ENCODE data around the gene HRH3. TPM values are rescaled to one million over a fixed set of nuclear protein-coding genes. Genes with fewer than 3 reads are reported as not detected.

Gene HRH3
- total RNA-seq, 4 donors from 2014 or later, result not detected

DNA sequence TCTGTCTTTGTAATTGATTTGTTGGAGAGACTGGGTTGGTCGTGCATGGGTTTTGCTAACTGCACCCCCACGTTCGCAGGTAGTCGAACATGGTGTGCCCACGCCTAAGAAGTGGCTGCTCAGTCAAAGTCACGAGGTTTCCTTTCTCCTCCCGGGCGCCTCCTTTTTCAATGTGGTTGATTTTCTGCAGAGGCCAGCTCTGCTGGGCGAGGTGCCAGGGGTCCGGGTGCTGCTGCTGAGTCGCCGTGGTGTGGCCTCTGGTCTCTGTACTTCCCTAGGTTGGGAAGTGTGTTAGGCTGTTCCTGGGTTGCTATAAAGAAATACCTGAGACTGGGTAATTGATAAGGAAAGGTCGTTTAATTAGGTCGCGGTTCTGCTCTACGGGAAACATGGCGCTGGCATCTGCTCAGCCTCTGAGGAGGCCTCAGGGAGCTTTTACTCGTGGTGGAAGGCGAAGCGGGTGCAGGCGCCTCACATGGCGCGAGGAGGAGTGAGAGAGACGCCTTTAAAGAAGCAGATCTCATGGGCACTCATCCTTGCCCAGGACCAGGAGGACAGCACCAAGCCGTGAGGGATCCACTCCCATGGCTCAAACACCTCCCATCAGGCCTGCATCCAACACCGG, 32.4 kb upstream of the HRH3 start:
- H3K4me3 ChIP-seq, result no peak overlapping the region
- no peak overlapping the region for H3K27ac ChIP-seq
- H3K9me3 ChIP-seq, result no peaks in the 10 kb centered on the region
- WGBS, result 88% methylated on average over 26 of the region's 26 CpGs
- no peak for DNase-seq (ENCODE audit: low spot score in 2 of 2)
- no peaks in the 10 kb centered on the region for H3K27me3 ChIP-seq
- TF ChIP-seq POLR2AphosphoS5 (IDR thresholded peaks at IDR 0.05), result no peak
- TF ChIP-seq CTCF (IDR thresholded peaks at IDR 0.05), result no peak
- no peak for TF ChIP-seq POLR2A (IDR thresholded peaks at IDR 0.05)
- no peak for TF ChIP-seq EP300 (IDR thresholded peaks at IDR 0.05)
- peaks cover 17% of the 10 kb centered on the region for H3K4me1 ChIP-seq
- H3K36me3 ChIP-seq, result peaks cover 15% of the 10 kb centered on the region

DNA sequence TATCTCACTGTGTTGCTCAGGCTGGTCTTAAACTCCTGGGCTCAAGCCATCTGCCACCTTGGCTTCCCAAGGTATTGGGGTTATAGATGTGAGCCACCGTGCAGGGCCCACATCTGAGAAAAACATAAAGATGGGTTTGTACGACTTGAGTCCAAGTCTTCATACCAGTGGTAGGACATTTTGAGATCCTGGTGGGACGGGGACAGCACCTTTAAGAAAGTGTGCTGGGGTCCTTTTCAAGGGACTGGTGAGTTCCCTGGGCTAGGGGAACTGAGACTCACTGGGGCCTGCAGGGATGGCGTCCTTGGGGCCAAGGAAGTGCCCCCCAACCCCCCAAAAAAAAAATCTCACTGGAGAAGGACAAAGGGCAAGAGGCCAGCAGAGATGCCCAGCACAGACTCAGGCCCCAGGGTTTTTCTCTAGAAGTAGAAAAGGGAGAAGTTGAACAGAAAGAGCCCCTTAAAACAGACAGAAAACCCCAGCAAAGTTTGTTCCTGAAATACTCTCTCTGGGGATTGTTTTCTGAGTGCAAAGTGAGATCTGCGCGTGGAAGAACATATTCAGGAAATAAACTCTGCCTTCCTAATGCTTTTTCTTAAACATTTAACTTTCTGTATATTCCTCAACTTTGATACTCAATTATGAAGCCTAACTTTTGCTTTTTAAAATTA, 28.9 kb upstream of the HRH3 start:
- Histone ChIP-seq H3K4me3 (no peak overlapping the region), H3K27ac (no peak overlapping the region), H3K27me3 (no peaks in the 10 kb centered on the region), H3K36me3 (no peaks in the 10 kb centered on the region), H3K4me1 (peaks cover 39% of the 10 kb centered on the region), H3K9me3 (no peaks in the 10 kb centered on the region)
- no peak for DNase-seq (ENCODE audit: low spot score in 2 of 2)
- WGBS, result 89% methylated on average over 6 of the region's 6 CpGs
- TF ChIP-seq CTCF (IDR thresholded peaks at IDR 0.05) (no peak), EP300 (IDR thresholded peaks at IDR 0.05) (no peak), POLR2AphosphoS5 (IDR thresholded peaks at IDR 0.05) (no peak)

DNA sequence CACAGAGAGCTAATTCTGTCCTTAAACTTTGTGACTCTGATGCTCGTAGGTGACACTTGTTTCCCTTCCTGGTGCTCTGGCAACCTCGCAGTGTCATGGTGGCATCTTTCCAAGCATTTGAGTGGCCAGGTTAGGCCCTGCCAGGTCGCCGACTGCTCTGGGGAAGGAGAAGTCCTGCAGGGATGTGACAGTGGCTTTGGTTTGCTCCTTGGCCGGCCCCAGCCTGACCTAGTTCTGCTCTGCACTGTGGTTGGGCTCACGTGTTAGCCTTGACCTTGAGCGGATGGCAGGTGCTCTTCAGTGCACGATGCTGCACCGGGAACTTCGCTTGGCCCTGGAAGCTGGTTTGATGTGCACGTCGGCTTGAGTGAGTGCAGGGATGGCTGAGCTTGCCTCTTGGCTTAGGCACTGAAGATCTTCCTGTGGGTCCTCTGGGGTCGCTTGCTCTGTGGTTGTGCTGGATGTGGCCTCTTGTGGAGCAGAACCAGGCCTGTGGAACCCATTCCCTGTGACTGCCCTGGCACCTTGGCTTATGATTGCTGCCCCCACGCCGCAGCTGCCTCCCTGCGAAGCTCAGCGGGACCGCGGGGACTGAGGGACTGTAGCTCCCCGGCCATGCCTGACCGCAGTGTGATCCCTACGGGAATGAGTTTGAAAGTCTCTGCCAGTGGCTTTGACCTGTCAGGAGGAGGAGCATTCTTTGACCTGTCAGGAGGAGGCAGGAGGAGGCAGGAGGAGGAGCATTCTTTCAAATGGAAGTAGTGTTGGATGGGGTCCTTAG, 27.0 kb upstream of the HRH3 start:
- Histone ChIP-seq H3K9me3 (no peaks in the 10 kb centered on the region), H3K4me3 (no peak overlapping the region), H3K4me1 (peaks cover 49% of the 10 kb centered on the region), H3K27ac (no peak overlapping the region), H3K36me3 (no peaks in the 10 kb centered on the region), H3K27me3 (no peaks in the 10 kb centered on the region)
- WGBS, result 60% methylated on average over 7 of the region's 22 CpGs
- no peak for TF ChIP-seq POLR2A (IDR thresholded peaks at IDR 0.05)
- TF ChIP-seq EP300 (IDR thresholded peaks at IDR 0.05), result no peak
- TF ChIP-seq CTCF (IDR thresholded peaks at IDR 0.05), result no peak
- no peak for TF ChIP-seq POLR2AphosphoS5 (IDR thresholded peaks at IDR 0.05)
- no peak for DNase-seq (ENCODE audit: low spot score in 2 of 2)

DNA sequence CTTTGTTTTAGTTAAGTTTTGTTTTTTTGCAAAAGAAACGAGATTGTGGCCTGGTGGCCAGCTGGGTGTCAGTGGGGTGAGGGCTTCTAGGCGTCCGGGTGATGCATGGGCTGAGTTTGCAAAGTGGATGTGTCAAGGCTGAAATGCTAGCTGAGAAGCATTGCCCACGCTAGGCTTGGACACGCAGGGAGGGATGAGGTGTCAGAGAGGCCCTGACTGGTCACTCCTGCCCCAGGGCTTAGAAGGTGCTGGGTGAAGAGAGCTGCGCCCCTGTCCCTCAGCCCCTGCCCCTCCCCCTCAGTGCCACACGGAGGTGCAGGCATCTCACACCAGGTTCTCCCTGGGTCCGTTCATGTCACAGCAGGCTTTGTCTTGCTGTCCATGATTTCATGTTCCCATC, 26.4 kb upstream of the HRH3 start:
- Histone ChIP-seq H3K9me3 (no peaks in the 10 kb centered on the region), H3K4me3 (no peak overlapping the region), H3K27ac (no peak overlapping the region), H3K4me1 (peaks cover 55% of the 10 kb centered on the region), H3K36me3 (peaks cover 2% of the 10 kb centered on the region), H3K27me3 (no peaks in the 10 kb centered on the region)
- TF ChIP-seq POLR2A (IDR thresholded peaks at IDR 0.05), result no peak
- TF ChIP-seq POLR2AphosphoS5 (IDR thresholded peaks at IDR 0.05), result no peak
- no peak for TF ChIP-seq CTCF (IDR thresholded peaks at IDR 0.05)
- no peak for TF ChIP-seq EP300 (IDR thresholded peaks at IDR 0.05)
- no peak for DNase-seq (ENCODE audit: low spot score in 2 of 2)
- 70% methylated on average over 7 of the region's 8 CpGs for WGBS

DNA sequence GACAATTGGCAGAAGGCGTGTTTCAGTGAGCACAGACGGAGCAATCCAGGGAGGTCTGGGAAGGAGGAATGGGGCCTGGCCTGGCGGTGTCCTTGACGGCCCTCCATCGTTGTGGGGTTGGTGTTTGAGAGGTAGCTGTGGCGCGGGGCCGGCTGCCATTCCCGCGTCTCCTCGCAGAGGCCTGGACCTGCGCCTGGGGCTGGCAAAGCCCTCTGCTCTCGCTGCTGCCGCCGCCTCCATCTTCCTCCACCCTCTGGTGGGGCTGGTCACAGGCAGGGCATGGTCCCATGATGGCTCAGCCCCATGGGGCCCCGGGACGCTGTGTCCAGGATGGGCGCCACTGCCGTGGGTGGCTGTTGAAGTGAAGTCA, 25.8 kb upstream of the HRH3 start:
- H3K4me3 ChIP-seq, result no peak overlapping the region
- H3K9me3 ChIP-seq, result no peaks in the 10 kb centered on the region
- H3K36me3 ChIP-seq, result peaks cover 4% of the 10 kb centered on the region
- TF ChIP-seq POLR2A (IDR thresholded peaks at IDR 0.05), result no peak
- TF ChIP-seq POLR2AphosphoS5 (IDR thresholded peaks at IDR 0.05), result no peak
- no peak for TF ChIP-seq CTCF (IDR thresholded peaks at IDR 0.05)
- no peak for TF ChIP-seq EP300 (IDR thresholded peaks at IDR 0.05)
- H3K27ac ChIP-seq, result no peak overlapping the region
- no peak for DNase-seq (ENCODE audit: low spot score in 2 of 2)
- H3K4me1 ChIP-seq, result peaks cover 60% of the 10 kb centered on the region
- WGBS, result 69% methylated on average over 7 of the region's 19 CpGs
- H3K27me3 ChIP-seq, result no peaks in the 10 kb centered on the region

All from suprapubic skin (tissue), 4 donors.